K562 (cell line): Measurements from ENCODE around the gene EME2. TPM values are rescaled to one million over a fixed set of nuclear protein-coding genes. Genes with fewer than 3 reads are reported as not detected.

Experiments
- ARID4B ChIP-seq: sonication (generic); formaldehyde crosslinking; IDR thresholded peaks from 2 replicates; pipeline ENCODE4 v1.8.0; 2022; ENCODE audit warnings: mild to moderate bottlenecking, missing genetic modification reagents
- CBX3 ChIP-seq, 2 experiments: IDR thresholded peaks; 1 replicate in 1 of 2; 2 replicates in 1 of 2; pipeline ENCODE4 v1.6.1; 2012; ENCODE audit warnings: inconsistent platforms in 2 of 2, low read length in 2 of 2, borderline replicate concordance in 1 of 2, control low read depth in 1 of 2
- CREM ChIP-seq: IDR thresholded peaks from 2 replicates; pipeline ENCODE4 v1.6.1; 2014; ENCODE audit warnings: antibody characterized with exemption, low read depth
- E2F6 ChIP-seq, 2 experiments: IDR thresholded peaks; 2 replicates each; pipeline ENCODE4 v1.6.1; 2011; ENCODE audit warnings: borderline replicate concordance in 1 of 2, control low read depth in 1 of 2, low read depth in 1 of 2, low read length in 1 of 2, mild to moderate bottlenecking in 1 of 2, mixed read lengths in 1 of 2, moderate library complexity in 1 of 2; ENCODE audit not compliant: insufficient read depth in 1 of 2, insufficient read length in 1 of 2, poor library complexity in 1 of 2, severe bottlenecking in 1 of 2; ENCODE audit errors: extremely low read depth in 1 of 2
- ERF ChIP-seq: fragments of 450-650 bp; formaldehyde crosslinking; IDR thresholded peaks from 2 replicates; pipeline ENCODE4 v1.4.0; 2020; ENCODE audit warnings: mild to moderate bottlenecking, mixed read lengths
- ETV5 ChIP-seq: sonication (generic); formaldehyde crosslinking; IDR thresholded peaks from 2 replicates; pipeline ENCODE4 v1.4.0; 2020; ENCODE audit warnings: low read depth, mild to moderate bottlenecking, missing genetic modification reagents
- HDAC1 ChIP-seq, 2 experiments: fragments of 450-650 bp; IDR thresholded peaks; 2 replicates each; pipeline ENCODE4 v1.6.1; 2016 to 2017; ENCODE audit warnings: inconsistent platforms in 1 of 2, mild to moderate bottlenecking in 1 of 2, moderate library complexity in 1 of 2
- HNRNPL ChIP-seq: fragments of 200-400 bp; formaldehyde crosslinking; IDR thresholded peaks from 2 replicates; pipeline ENCODE4 v1.6.1; 2017; ENCODE audit warnings: low read depth, mild to moderate bottlenecking, low read length
- L3MBTL2 ChIP-seq: fragments of 450-650 bp; IDR thresholded peaks from 2 replicates; pipeline ENCODE4 v1.6.1; 2016; ENCODE audit warnings: mild to moderate bottlenecking, moderate library complexity
- MAZ ChIP-seq, 2 experiments: fragments of 450-650 bp in 1 of 2; sonication (generic) in 1 of 2; formaldehyde crosslinking; IDR thresholded peaks in 1 of 2; conservative IDR thresholded peaks in 1 of 2; 2 replicates each; pipeline versions ENCODE4 v1.4.0 to v1.5.0; 2020; ENCODE audit warnings: mild to moderate bottlenecking in 1 of 2, missing genetic modification reagents in 1 of 2
- MNT ChIP-seq, 2 experiments: fragments of 450-650 bp; conservative IDR thresholded peaks; 2 replicates each; pipeline ENCODE4 v1.6.1; 2017; ENCODE audit warnings: mild to moderate bottlenecking in 2 of 2, moderate library complexity in 2 of 2
- POLR2A ChIP-seq: fragments of 450-650 bp; conservative IDR thresholded peaks from 2 replicates; pipeline ENCODE4 v1.6.1; 2016
- POLR2G ChIP-seq: fragments of 200-400 bp; formaldehyde crosslinking; IDR thresholded peaks from 2 replicates; pipeline ENCODE4 v1.6.1; 2017; ENCODE audit warnings: low read depth, mild to moderate bottlenecking, antibody characterized with exemption, low read length, moderate library complexity
- USF1 ChIP-seq: sonication (generic); formaldehyde crosslinking; IDR thresholded peaks from 2 replicates; pipeline ENCODE4 v1.9.0; 2022; ENCODE audit warnings: mild to moderate bottlenecking, missing genetic modification reagents
- ZBTB1 ChIP-seq: sonication (generic); formaldehyde crosslinking; IDR thresholded peaks from 2 replicates; pipeline ENCODE4 v1.8.1; 2023; ENCODE audit warnings: missing genetic modification reagents, low read depth, mild to moderate bottlenecking, borderline replicate concordance
- ZFP1 ChIP-seq: fragments of 450-650 bp; formaldehyde crosslinking; IDR thresholded peaks from 2 replicates; pipeline ENCODE4 v1.4.0; 2020; ENCODE audit warnings: mild to moderate bottlenecking, mixed read lengths
- polyA plus RNA-seq, 8 experiments: library from polyadenylated mRNA; depleted of rRNA in 4 of 8; stranded (reverse) in 5 of 8; unstranded in 3 of 8; fragments of >200 nt; fragmentation: Nextera tagmentation in 2 of 8; fragmentation: Illumina TruSeq in 1 of 8; extraction: Ambion mirVana in 2 of 8; extraction: Trizol in 1 of 8; gene quantifications; 2 replicates each; pipeline versions ENCODE4 v1.2.1 to v1.2.3, GENCODE V29; 2011 to 2014; ENCODE audit warnings: inconsistent platforms in 1 of 8, missing spikeins in 1 of 8
- total RNA-seq, 7 experiments: library from RNA; depleted of rRNA in 6 of 7; stranded (reverse); fragments of >200 nt in 6 of 7; fragmentation: Illumina TruSeq in 2 of 7; extraction: Trizol in 2 of 7; gene quantifications; 2 replicates each; pipeline versions ENCODE4 v1.2.1 to v1.2.3, GENCODE V29; 2011 to 2021; ENCODE audit warnings: low replicate concordance in 1 of 7

EME2 gene
- total and polyA plus RNA-seq, 9 of the 15 experiments (the other 6 are each of a cell fraction or from before 2014, with no cell fraction given): 0.35 to 19.9 (median 3.5) TPM

- TF ChIP-seq E2F6 (IDR thresholded peaks at IDR 0.05; ENCODE audit: borderline replicate concordance in 1 of 2, extremely low read depth in 1 of 2, insufficient read depth in 1 of 2, insufficient read length in 1 of 2, low read depth in 1 of 2, low read length in 1 of 2, poor library complexity in 1 of 2, severe bottlenecking in 1 of 2) (peak; percentile 95 to 99), ETV5 (CRISPR knock-in tag) (no peak), HDAC1 (IDR thresholded peaks at IDR 0.05) (0 out of 4 replicates have a peak, but pooled peaks of 1 of the 2 experiments have one; percentile 20), ARID4B (CRISPR knock-in tag) (peak; percentile 49; the same call in 1 of the 2 replicates), ERF (CRISPR knock-in tag) (0 out of 2 replicates have a peak, but pooled peaks have one; percentile 28), CBX3 (IDR thresholded peaks at IDR 0.05; ENCODE audit: borderline replicate concordance in 1 of 2, low read length in 2 of 2) (peak in 1 of 2 experiments; percentile 62; a peak in 1 of 3 replicates), CREM (0 out of 2 replicates have a peak, but pooled peaks have one; percentile 15), POLR2G (peak; percentile 22; the same call in 1 of the 2 replicates), MAZ (CRISPR knock-in tag; conservative IDR thresholded peaks at IDR 0.05 in 1 of 2, IDR thresholded peaks at IDR 0.05 in 1 of 2) (0 out of 4 replicates have a peak, but pooled peaks of 1 of the 2 experiments have one; percentile 3), MNT (conservative IDR thresholded peaks at IDR 0.05) (0 out of 4 replicates have a peak, but pooled peaks of 1 of the 2 experiments have one; percentile 27), HNRNPL (0 out of 2 replicates have a peak, but pooled peaks have one; percentile 22), L3MBTL2 (peak; percentile 95), USF1 (CRISPR knock-in tag) (0 out of 2 replicates have a peak, but pooled peaks have one; percentile 36), ZBTB1 (peak; percentile 54; the same call in 1 of the 2 replicates), POLR2A (no peak), ZFP1 (no peak)
Observed at GRCh38 chr16:1763521-1764511, 8.8 kb upstream of the EME2 start (continued).
